SU-DHL-6 (cell line): ENCODE results near the gene SLC4A2.

Experiments used
- EZH2phosphoT487 ChIP-seq: fragments of 200-600 bp; sonication (generic), shearing (Covaris generic); conservative IDR thresholded peaks from 2 replicates; pipeline ENCODE4 v1.6.1; 2018; ENCODE audit warnings: mild to moderate bottlenecking, antibody characterized with exemption, low read length, moderate library complexity, mixed read lengths
- TF ChIP-seq, protein P1 (sequence below): fragments of 200-600 bp; sonication (generic); IDR thresholded peaks from one replicate; pipeline ENCODE4 v1.5.1; 2017; ENCODE audit warnings: antibody characterized with exemption, mild to moderate bottlenecking, low read length, moderate library complexity; ENCODE audit not compliant: insufficient read depth, poor library complexity, severe bottlenecking

DNA sequence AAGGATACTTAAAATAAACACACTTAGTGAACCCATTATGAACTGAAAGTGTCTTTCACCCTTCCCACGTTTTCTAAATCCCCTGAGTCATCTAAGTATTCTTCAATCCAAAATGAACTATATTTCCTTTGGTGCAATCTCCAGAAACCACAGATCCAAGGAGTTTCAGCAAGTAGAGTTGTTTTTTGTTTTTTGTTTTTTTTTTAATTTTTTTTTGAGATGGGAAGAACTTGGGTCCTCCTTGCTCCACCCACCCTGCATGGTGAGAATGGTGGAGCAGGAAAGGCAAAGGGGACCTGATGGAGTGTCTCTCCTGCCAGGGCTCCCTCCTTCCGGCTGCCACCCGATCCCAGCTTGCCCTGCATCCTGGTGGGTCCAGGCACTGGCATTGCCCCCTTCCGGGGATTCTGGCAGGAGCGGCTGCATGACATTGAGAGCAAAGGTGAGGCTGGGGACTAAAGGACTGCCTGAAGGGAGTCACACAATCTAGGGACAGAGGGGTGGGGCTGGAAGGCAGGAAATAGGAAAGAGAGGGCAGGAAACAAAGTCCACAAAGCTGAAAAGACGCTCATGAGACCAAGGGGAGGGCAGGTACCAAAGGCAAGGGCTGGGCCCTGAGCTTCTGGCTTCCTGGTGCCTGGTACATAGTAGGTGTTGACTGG is 47.2 kb upstream of the SLC4A2 start:
- TF ChIP-seq, protein P1, sequence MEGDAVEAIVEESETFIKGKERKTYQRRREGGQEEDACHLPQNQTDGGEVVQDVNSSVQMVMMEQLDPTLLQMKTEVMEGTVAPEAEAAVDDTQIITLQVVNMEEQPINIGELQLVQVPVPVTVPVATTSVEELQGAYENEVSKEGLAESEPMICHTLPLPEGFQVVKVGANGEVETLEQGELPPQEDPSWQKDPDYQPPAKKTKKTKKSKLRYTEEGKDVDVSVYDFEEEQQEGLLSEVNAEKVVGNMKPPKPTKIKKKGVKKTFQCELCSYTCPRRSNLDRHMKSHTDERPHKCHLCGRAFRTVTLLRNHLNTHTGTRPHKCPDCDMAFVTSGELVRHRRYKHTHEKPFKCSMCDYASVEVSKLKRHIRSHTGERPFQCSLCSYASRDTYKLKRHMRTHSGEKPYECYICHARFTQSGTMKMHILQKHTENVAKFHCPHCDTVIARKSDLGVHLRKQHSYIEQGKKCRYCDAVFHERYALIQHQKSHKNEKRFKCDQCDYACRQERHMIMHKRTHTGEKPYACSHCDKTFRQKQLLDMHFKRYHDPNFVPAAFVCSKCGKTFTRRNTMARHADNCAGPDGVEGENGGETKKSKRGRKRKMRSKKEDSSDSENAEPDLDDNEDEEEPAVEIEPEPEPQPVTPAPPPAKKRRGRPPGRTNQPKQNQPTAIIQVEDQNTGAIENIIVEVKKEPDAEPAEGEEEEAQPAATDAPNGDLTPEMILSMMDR, result no peak
- no peak for TF ChIP-seq EZH2phosphoT487
